Mucosa of rectum (tissue), 2 donors: ENCODE results near the gene COL4A2.
A peak's percentile ranks its signal among the peaks of the same experiment; 100 is the strongest.

Source experiments
- H3K27ac ChIP-seq, 2 donors: one replicate each; pipeline ENCODE4 v1.7.0; 2013; ENCODE audit warnings: inconsistent platforms in 2 of 2, low read depth in 2 of 2, low read length in 2 of 2
- H3K27me3 ChIP-seq, 2 donors: one replicate each; pipeline ENCODE4 v1.7.0; 2013; ENCODE audit warnings: low read length in 2 of 2; ENCODE audit not compliant: control insufficient read depth in 2 of 2, insufficient read depth in 2 of 2
- H3K36me3 ChIP-seq, 2 donors: one replicate each; pipeline ENCODE4 v1.7.0; 2013; ENCODE audit warnings: low read length in 2 of 2; ENCODE audit not compliant: control insufficient read depth in 2 of 2, insufficient read depth in 2 of 2
- H3K4me1 ChIP-seq, 2 donors: one replicate each; pipeline ENCODE4 v1.7.0; 2013; ENCODE audit warnings: low read length in 2 of 2, mild to moderate bottlenecking in 1 of 2; ENCODE audit not compliant: control insufficient read depth in 2 of 2, insufficient read depth in 2 of 2
- H3K4me3 ChIP-seq, 2 donors: one replicate each; pipeline ENCODE4 v1.7.0; 2013; ENCODE audit warnings: low read length in 2 of 2
- H3K9ac ChIP-seq, 2 donors: one replicate each; pipeline ENCODE4 v1.7.0; 2013; ENCODE audit warnings: low read length in 2 of 2, low read depth in 1 of 2, mild to moderate bottlenecking in 1 of 2
- H3K9me3 ChIP-seq, 2 donors: one replicate each; pipeline ENCODE4 v1.7.0; 2013; ENCODE audit warnings: low read length in 2 of 2; ENCODE audit not compliant: control insufficient read depth in 2 of 2
- donor health status: healthy.
- donor health status: Normal muscosa, but diverticular disease.

COL4A2 gene

GRCh38 chr13:110305949-110306339 lies 1.1 kb upstream of the COL4A2 start:
- Histone ChIP-seq H3K9me3 (no peaks in the 10 kb centered on the region), H3K36me3 (no peaks in the 10 kb centered on the region), H3K4me1 (peaks cover 9 to 21% of the 10 kb centered on the region in 2 donors), H3K27me3 (peaks cover 4 to 46% of the 10 kb centered on the region in 2 donors), H3K4me3 (peak overlapping the region; percentile 53 to 66), H3K27ac (peak overlapping the region; percentile 35 to 81), H3K9ac (peak overlapping the region in 1 of 2 donors; percentile 74)

- Histone ChIP-seq H3K36me3 (no peaks in the 10 kb centered on the region), H3K27me3 (peaks cover 4 to 46% of the 10 kb centered on the region in 2 donors), H3K4me3 (peak overlapping the region; percentile 53 to 66), H3K27ac (peak overlapping the region; percentile 81 to 84), H3K4me1 (peaks cover 9 to 19% of the 10 kb centered on the region in 2 donors), H3K9me3 (no peaks in the 10 kb centered on the region), H3K9ac (peak overlapping the region in 1 of 2 donors; percentile 74)
Observed at GRCh38 chr13:110306340-110306959, 634 bp upstream of the COL4A2 start.

- peak overlapping the region; percentile 65 to 74 for H3K9ac ChIP-seq
Observed at GRCh38 chr13:110307767-110308655, 927 bp downstream of the COL4A2 start.

GRCh38 chr13:110308656-110309359 lies 1.7 kb downstream of the COL4A2 start:
- Histone ChIP-seq H3K9ac (peak overlapping the region; percentile 58 to 74), H3K27ac (peak overlapping the region; percentile 80 to 84), H3K27me3 (peaks cover 4 to 46% of the 10 kb centered on the region in 2 donors), H3K4me1 (peaks cover 9 to 19% of the 10 kb centered on the region in 2 donors), H3K36me3 (no peaks in the 10 kb centered on the region), H3K4me3 (peak overlapping the region; percentile 71 to 79), H3K9me3 (no peaks in the 10 kb centered on the region)

More at GRCh38 chr13:110307767-110308655, 927 bp downstream of the COL4A2 start:
- Histone ChIP-seq H3K36me3 (no peaks in the 10 kb centered on the region), H3K27ac (peak overlapping the region; percentile 80 to 84), H3K4me3 (peak overlapping the region; percentile 71 to 79), H3K4me1 (peaks cover 9 to 19% of the 10 kb centered on the region in 2 donors), H3K9me3 (no peaks in the 10 kb centered on the region), H3K27me3 (peaks cover 4 to 46% of the 10 kb centered on the region in 2 donors)

- Histone ChIP-seq H3K27ac (peak overlapping the region in 1 of 2 donors; percentile 84), H3K4me3 (peak overlapping the region; percentile 71 to 79), H3K36me3 (no peaks in the 10 kb centered on the region), H3K9me3 (no peaks in the 10 kb centered on the region), H3K4me1 (peaks cover 9 to 19% of the 10 kb centered on the region in 2 donors), H3K9ac (peak overlapping the region; percentile 58 to 74), H3K27me3 (peaks cover 4 to 36% of the 10 kb centered on the region in 2 donors)
Observed at GRCh38 chr13:110309661-110310524, 2.8 kb downstream of the COL4A2 start.

- Histone ChIP-seq H3K9ac (no peak overlapping the region), H3K9me3 (no peaks in the 10 kb centered on the region), H3K27ac (peak overlapping the region; percentile 8 to 38), H3K27me3 (peaks cover 4 to 30% of the 10 kb centered on the region in 2 donors), H3K36me3 (no peaks in the 10 kb centered on the region), H3K4me1 (peaks cover 9 to 19% of the 10 kb centered on the region in 2 donors), H3K4me3 (no peak overlapping the region)
Observed at GRCh38 chr13:110310541-110311442, 3.7 kb downstream of the COL4A2 start.

GRCh38 chr13:110311443-110312338 lies 4.6 kb downstream of the COL4A2 start:
- Histone ChIP-seq H3K9ac (peak overlapping the region in 1 of 2 donors; percentile 47), H3K4me1 (peaks cover 9 to 19% of the 10 kb centered on the region in 2 donors), H3K27me3 (peaks cover 4 to 25% of the 10 kb centered on the region in 2 donors), H3K36me3 (no peaks in the 10 kb centered on the region), H3K27ac (peak overlapping the region; percentile 38 to 44), H3K4me3 (peak overlapping the region in 1 of 2 donors; percentile 22), H3K9me3 (no peaks in the 10 kb centered on the region)

GRCh38 chr13:110312339-110313031 lies 5.4 kb downstream of the COL4A2 start:
- Histone ChIP-seq H3K27me3 (peaks cover 4 to 21% of the 10 kb centered on the region in 2 donors), H3K9ac (no peak overlapping the region), H3K27ac (peak overlapping the region; percentile 11 to 38), H3K36me3 (no peaks in the 10 kb centered on the region), H3K9me3 (no peaks in the 10 kb centered on the region), H3K4me1 (peaks cover 9 to 19% of the 10 kb centered on the region in 2 donors), H3K4me3 (no peak overlapping the region)
